Amniotic epithelial cell (primary cell): ENCODE data around the gene DSCAM.

Experiments
- DNase-seq: peaks from one replicate; pipeline ENCODE4 v3.0.0-alpha.2; 2010; ENCODE audit warnings: low read depth

Gene DSCAM

GRCh38 chr21:40770435-40771055 lies 76.4 kb downstream of the DSCAM start:
- no peak for DNase-seq

GRCh38 chr21:40769231-40769630 lies 77.7 kb downstream of the DSCAM start:
- no peak for DNase-seq

- no peak for DNase-seq
Observed at GRCh38 chr21:40768056-40768455, 78.9 kb downstream of the DSCAM start.

GRCh38 chr21:40766381-40766780 lies 80.6 kb downstream of the DSCAM start:
- no peak for DNase-seq

GRCh38 chr21:40765811-40766210 lies 81.1 kb downstream of the DSCAM start:
- DNase-seq: no peak

GRCh38 chr21:40760821-40761220 lies 86.1 kb downstream of the DSCAM start:
- DNase-seq: no peak

GRCh38 chr21:40759061-40759460 lies 87.9 kb downstream of the DSCAM start:
- no peak for DNase-seq

GRCh38 chr21:40757366-40757765 lies 89.6 kb downstream of the DSCAM start:
- DNase-seq: no peak

GRCh38 chr21:40754466-40754865 lies 92.5 kb downstream of the DSCAM start:
- DNase-seq: no peak

- DNase-seq: no peak
Observed at GRCh38 chr21:40753756-40754155, 93.2 kb downstream of the DSCAM start.

GRCh38 chr21:40752125-40752524 lies 94.8 kb downstream of the DSCAM start:
- no peak for DNase-seq

GRCh38 chr21:40751221-40751620 lies 95.7 kb downstream of the DSCAM start:
- no peak for DNase-seq

- DNase-seq: no peak
Observed at GRCh38 chr21:40736145-40736544, 110.8 kb downstream of the DSCAM start.

- no peak for DNase-seq
Observed at GRCh38 chr21:40733024-40733397, 113.9 kb downstream of the DSCAM start.

- DNase-seq: no peak
Observed at GRCh38 chr21:40732253-40733023, 114.5 kb downstream of the DSCAM start.

GRCh38 chr21:40731206-40731605 lies 115.8 kb downstream of the DSCAM start:
- no peak for DNase-seq

- DNase-seq: no peak
Observed at GRCh38 chr21:40730426-40730800, 116.5 kb downstream of the DSCAM start.

GRCh38 chr21:40729761-40730425 lies 117.1 kb downstream of the DSCAM start:
- DNase-seq: no peak

- no peak for DNase-seq
Observed at GRCh38 chr21:40723966-40724365, 123.0 kb downstream of the DSCAM start.

GRCh38 chr21:40723317-40723716 lies 123.6 kb downstream of the DSCAM start:
- no peak for DNase-seq

- DNase-seq: no peak
Observed at GRCh38 chr21:40719615-40720014, 127.3 kb downstream of the DSCAM start.

GRCh38 chr21:40717028-40717427 lies 129.9 kb downstream of the DSCAM start:
- DNase-seq: no peak

- DNase-seq: no peak
Observed at GRCh38 chr21:40714536-40714935, 132.4 kb downstream of the DSCAM start.
